ENCODE measurements around the gene VSTM2L. TPM values are rescaled to one million over a fixed set of nuclear protein-coding genes. Genes with fewer than 3 reads are reported as not detected.

The VSTM2L gene
- total and polyA plus RNA-seq, 2 of the 13 experiments (the other 11 are each of a cell fraction or from before 2014, with no cell fraction given), result not detected

DNA sequence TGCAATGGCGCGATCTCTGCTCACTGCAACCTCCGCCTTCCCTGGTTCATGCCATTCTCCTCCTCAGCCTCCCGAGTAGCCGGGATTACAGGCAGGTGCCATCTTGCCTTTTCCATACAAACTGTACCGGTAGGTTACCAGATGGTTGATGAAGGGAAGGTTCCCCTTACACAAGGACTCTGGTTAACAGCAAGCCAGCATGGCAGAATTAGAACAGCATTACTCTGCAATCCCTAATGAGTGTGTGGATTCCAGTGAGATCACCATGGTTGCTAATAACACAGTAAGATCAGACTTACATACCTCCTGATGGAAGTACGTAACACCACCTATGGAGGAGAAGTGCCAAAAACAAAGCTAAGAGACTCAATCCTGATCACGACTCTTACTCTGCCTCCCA lies 78.6 kb downstream of the VSTM2L start:
- Histone ChIP-seq H3K9me3 (ENCODE audit: low read length) (no peaks in the 10 kb centered on the region), H2AFZ (ENCODE audit: low read length) (no peak overlapping the region), H3K27ac (ENCODE audit: extremely low read length, insufficient read depth, low read length) (no peak overlapping the region), H3K36me3 (replicated peaks in 1 of 2; ENCODE audit: control insufficient read depth in 1 of 2, insufficient read depth in 2 of 2, low read length in 2 of 2) (peaks cover 9 to 14% of the 10 kb centered on the region in 2 experiments), H4K20me1 (ENCODE audit: insufficient read depth, low read length) (no peaks in the 10 kb centered on the region), H3K4me1 (ENCODE audit: insufficient read depth, low read length) (peaks cover 38% of the 10 kb centered on the region), H3K4me2 (ENCODE audit: low read depth, low read length) (no peak overlapping the region), H3K79me2 (ENCODE audit: insufficient read depth, low read length) (no peaks in the 10 kb centered on the region), H3K9ac (ENCODE audit: insufficient read depth, low read depth, low read length) (no peak overlapping the region), H3K4me3 (replicated peaks in 1 of 3; ENCODE audit: insufficient read depth in 1 of 3, low read depth in 2 of 3, low read length in 3 of 3) (no peak overlapping the region), H3K27me3 (ENCODE audit: control insufficient read depth in 1 of 2, insufficient read depth in 2 of 2, low read length in 2 of 2) (no peaks in the 10 kb centered on the region)
- BruUV-seq (replicated peaks), result no TSS peak
- in situ Hi-C loops (cut with HindIII; ENCODE audit: extremely low pct_ligation_motif_present, low pct_unique_long_range_greater_than_20kb), result no loop called here
- no peak for ATAC-seq
- CTCF ChIA-PET (ENCODE audit: low intra/inter-chr PET ratio, low total read pairs), result no interaction called here
- TF ChIP-seq ZFP82 (CRISPR knock-in tag; IDR thresholded peaks at IDR 0.05; ENCODE audit: borderline replicate concordance) (no peak), ZNF577 (CRISPR knock-in tag; IDR thresholded peaks at IDR 0.05; ENCODE audit: borderline replicate concordance, low read depth) (no peak), ZNF33B (CRISPR knock-in tag; IDR thresholded peaks at IDR 0.05) (no peak), IKZF4 (CRISPR knock-in tag; IDR thresholded peaks at IDR 0.05; ENCODE audit: borderline replicate concordance, low read depth, not compliant biosample characterization) (peak; percentile 49)
- intact Hi-C loops (cut with micrococcal nuclease; ENCODE audit: unreplicated experiment), result no loop called here
- POLR2A ChIA-PET, result no interaction called here
- WGBS (ENCODE audit: low lambda C conversion rate), result 98% methylated on average over 8 of the region's 8 CpGs
- no peak for FAIRE-seq
- DNase-seq (ENCODE audit: low spot score), result no peak

DNA sequence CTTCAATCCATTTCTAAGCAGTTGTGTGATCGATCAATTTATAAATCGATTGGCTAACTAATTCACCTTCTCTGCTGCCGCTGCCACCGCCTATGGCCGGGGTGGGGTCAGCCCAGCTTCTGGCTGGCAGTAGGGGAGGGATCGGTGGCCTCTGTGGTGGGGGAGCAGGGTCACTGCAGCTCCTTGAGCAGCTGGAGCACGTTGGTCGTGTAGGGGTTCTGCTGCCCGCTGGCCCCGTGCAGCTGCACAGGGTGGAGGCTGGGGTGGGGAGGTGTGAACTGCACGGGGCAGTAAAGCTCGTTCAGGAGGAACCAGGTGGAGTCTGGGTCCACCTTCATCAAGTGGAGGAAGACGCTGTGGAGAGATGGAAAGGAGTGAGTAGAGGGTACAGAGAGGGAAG lies 80.4 kb downstream of the VSTM2L start:
- Histone ChIP-seq H4K20me1 (ENCODE audit: insufficient read depth, low read length) (no peaks in the 10 kb centered on the region), H3K9ac (ENCODE audit: insufficient read depth, low read depth, low read length) (0 out of 2 replicates have a peak overlapping the region, but pooled peaks have one; percentile 25), H3K9me3 (ENCODE audit: low read length) (no peaks in the 10 kb centered on the region), H3K27me3 (ENCODE audit: control insufficient read depth in 1 of 2, insufficient read depth in 2 of 2, low read length in 2 of 2) (no peaks in the 10 kb centered on the region), H3K79me2 (ENCODE audit: insufficient read depth, low read length) (no peaks in the 10 kb centered on the region), H2AFZ (ENCODE audit: low read length) (no peak overlapping the region), H3K4me1 (ENCODE audit: insufficient read depth, low read length) (peaks cover 55% of the 10 kb centered on the region), H3K36me3 (replicated peaks in 1 of 2; ENCODE audit: control insufficient read depth in 1 of 2, insufficient read depth in 2 of 2, low read length in 2 of 2) (peaks cover 9 to 21% of the 10 kb centered on the region in 2 experiments), H3K4me3 (replicated peaks in 1 of 3; ENCODE audit: insufficient read depth in 1 of 3, low read depth in 2 of 3, low read length in 3 of 3) (no peak overlapping the region), H3K4me2 (ENCODE audit: low read depth, low read length) (no peak overlapping the region), H3K27ac (ENCODE audit: extremely low read length, insufficient read depth, low read length) (peak overlapping the region; percentile 80)
- ChIA-PET POLR2A (interaction anchor here (1.1 kb wide), 1 partner anchor 50 kb away, joined by 3 read pairs; the partner anchor contains the start of gene TTI1), CTCF (ENCODE audit: low intra/inter-chr PET ratio, low total read pairs) (no interaction called here)
- no peak for ATAC-seq
- in situ Hi-C loops (cut with HindIII; ENCODE audit: extremely low pct_ligation_motif_present, low pct_unique_long_range_greater_than_20kb), result no loop called here
- intact Hi-C loops (cut with micrococcal nuclease; ENCODE audit: unreplicated experiment), result no loop called here
- no peak for FAIRE-seq
- no TSS peak for BruUV-seq (replicated peaks)
- 94% methylated on average over 13 of the region's 13 CpGs for WGBS (ENCODE audit: low lambda C conversion rate)
- DNase-seq (ENCODE audit: low spot score), result no peak
- no peak for TF ChIP-seq BHLHE40 (IDR thresholded peaks at IDR 0.05; ENCODE audit: low read length)
- no peak for TF ChIP-seq RELA (CRISPR knock-in tag; IDR thresholded peaks at IDR 0.05)
- TF ChIP-seq, protein P1, sequence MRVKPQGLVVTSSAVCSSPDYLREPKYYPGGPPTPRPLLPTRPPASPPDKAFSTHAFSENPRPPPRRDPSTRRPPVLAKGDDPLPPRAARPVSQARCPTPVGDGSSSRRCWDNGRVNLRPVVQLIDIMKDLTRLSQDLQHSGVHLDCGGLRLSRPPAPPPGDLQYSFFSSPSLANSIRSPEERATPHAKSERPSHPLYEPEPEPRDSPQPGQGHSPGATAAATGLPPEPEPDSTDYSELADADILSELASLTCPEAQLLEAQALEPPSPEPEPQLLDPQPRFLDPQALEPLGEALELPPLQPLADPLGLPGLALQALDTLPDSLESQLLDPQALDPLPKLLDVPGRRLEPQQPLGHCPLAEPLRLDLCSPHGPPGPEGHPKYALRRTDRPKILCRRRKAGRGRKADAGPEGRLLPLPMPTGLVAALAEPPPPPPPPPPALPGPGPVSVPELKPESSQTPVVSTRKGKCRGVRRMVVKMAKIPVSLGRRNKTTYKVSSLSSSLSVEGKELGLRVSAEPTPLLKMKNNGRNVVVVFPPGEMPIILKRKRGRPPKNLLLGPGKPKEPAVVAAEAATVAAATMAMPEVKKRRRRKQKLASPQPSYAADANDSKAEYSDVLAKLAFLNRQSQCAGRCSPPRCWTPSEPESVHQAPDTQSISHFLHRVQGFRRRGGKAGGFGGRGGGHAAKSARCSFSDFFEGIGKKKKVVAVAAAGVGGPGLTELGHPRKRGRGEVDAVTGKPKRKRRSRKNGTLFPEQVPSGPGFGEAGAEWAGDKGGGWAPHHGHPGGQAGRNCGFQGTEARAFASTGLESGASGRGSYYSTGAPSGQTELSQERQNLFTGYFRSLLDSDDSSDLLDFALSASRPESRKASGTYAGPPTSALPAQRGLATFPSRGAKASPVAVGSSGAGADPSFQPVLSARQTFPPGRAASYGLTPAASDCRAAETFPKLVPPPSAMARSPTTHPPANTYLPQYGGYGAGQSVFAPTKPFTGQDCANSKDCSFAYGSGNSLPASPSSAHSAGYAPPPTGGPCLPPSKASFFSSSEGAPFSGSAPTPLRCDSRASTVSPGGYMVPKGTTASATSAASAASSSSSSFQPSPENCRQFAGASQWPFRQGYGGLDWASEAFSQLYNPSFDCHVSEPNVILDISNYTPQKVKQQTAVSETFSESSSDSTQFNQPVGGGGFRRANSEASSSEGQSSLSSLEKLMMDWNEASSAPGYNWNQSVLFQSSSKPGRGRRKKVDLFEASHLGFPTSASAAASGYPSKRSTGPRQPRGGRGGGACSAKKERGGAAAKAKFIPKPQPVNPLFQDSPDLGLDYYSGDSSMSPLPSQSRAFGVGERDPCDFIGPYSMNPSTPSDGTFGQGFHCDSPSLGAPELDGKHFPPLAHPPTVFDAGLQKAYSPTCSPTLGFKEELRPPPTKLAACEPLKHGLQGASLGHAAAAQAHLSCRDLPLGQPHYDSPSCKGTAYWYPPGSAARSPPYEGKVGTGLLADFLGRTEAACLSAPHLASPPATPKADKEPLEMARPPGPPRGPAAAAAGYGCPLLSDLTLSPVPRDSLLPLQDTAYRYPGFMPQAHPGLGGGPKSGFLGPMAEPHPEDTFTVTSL (CRISPR knock-in tag; IDR thresholded peaks at IDR 0.05; ENCODE audit: borderline replicate concordance), result 0 out of 2 replicates have a peak, but pooled peaks have one; percentile 2
- 0 out of 2 replicates have a peak, but pooled peaks have one; percentile 57 for TF ChIP-seq ZFP41 (CRISPR knock-in tag; IDR thresholded peaks at IDR 0.05; ENCODE audit: borderline replicate concordance)
- TF ChIP-seq ZBTB38 (CRISPR knock-in tag; IDR thresholded peaks at IDR 0.05), result 0 out of 2 replicates have a peak, but pooled peaks have one; percentile 47
- TF ChIP-seq, protein P2, sequence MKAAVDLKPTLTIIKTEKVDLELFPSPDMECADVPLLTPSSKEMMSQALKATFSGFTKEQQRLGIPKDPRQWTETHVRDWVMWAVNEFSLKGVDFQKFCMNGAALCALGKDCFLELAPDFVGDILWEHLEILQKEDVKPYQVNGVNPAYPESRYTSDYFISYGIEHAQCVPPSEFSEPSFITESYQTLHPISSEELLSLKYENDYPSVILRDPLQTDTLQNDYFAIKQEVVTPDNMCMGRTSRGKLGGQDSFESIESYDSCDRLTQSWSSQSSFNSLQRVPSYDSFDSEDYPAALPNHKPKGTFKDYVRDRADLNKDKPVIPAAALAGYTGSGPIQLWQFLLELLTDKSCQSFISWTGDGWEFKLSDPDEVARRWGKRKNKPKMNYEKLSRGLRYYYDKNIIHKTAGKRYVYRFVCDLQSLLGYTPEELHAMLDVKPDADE (CRISPR knock-in tag; IDR thresholded peaks at IDR 0.05), result no peak
- no peak for TF ChIP-seq ZNF24 (IDR thresholded peaks at IDR 0.05)
- TF ChIP-seq ZNF781 (CRISPR knock-in tag; IDR thresholded peaks at IDR 0.05; ENCODE audit: borderline replicate concordance, not compliant biosample characterization), result peak; percentile 5

Data from HepG2 (cell line).